Muscle of leg (tissue), 11 donors: ENCODE results near the gene CYFIP1. TPM values are rescaled to one million over a fixed set of nuclear protein-coding genes. Genes with fewer than 3 reads are reported as not detected.
A peak's percentile ranks its signal among the peaks of the same experiment; 100 is the strongest.

ENCODE experiments used
- DNase-seq: peaks from one replicate; pipeline ENCODE4 v3.0.0; 2013
- H3K27ac ChIP-seq: one replicate; pipeline ENCODE4 v1.5.1; 2013; ENCODE audit warnings: mild to moderate bottlenecking, low read length, control low read depth
- H3K27me3 ChIP-seq: one replicate; pipeline ENCODE4 v1.6.1; 2013; ENCODE audit warnings: low read length; ENCODE audit not compliant: control insufficient read depth, insufficient read depth
- H3K36me3 ChIP-seq: one replicate; pipeline ENCODE4 v1.6.1; 2013; ENCODE audit warnings: low read length; ENCODE audit not compliant: control insufficient read depth, insufficient read depth
- H3K4me1 ChIP-seq: one replicate; pipeline ENCODE4 v1.6.1; 2013; ENCODE audit warnings: low read length; ENCODE audit not compliant: control insufficient read depth, insufficient read depth
- H3K4me3 ChIP-seq: one replicate; pipeline ENCODE4 v1.5.1; 2013; ENCODE audit warnings: low read length, control low read depth
- H3K9me3 ChIP-seq: replicated peaks from 2 replicates; pipeline ENCODE4 v1.6.1; 2013; ENCODE audit warnings: low read depth, low read length; ENCODE audit not compliant: control insufficient read depth
- WGBS: methylation state at CpG from one replicate; pipeline ENCODE4 v1.1.5; 2013; ENCODE audit warnings: missing lambda C conversion rate; ENCODE audit not compliant: insufficient coverage; 5-methylcytosine and 5-hydroxymethylcytosine counted together
- polyA plus RNA-seq, 8 donors: library from polyadenylated mRNA; unstranded; fragments of 120-200 nt; gene quantifications; one replicate each; pipeline versions ENCODE4 v1.2.1 to v1.2.3, GENCODE V29; 2013; ENCODE audit warnings: inconsistent platforms in 1 of 8, low replicate concordance in 1 of 8; ENCODE audit not compliant: insufficient read length in 8 of 8, insufficient read depth in 1 of 8
- total RNA-seq: library from RNA; stranded (reverse); fragments of 120-200 nt; gene quantifications from one replicate; pipeline ENCODE4 v1.2.4, GENCODE V29; 2013

Gene CYFIP1
- total and polyA plus RNA-seq, 9 donors, result 46.4 to 75.3 (median 61.0) TPM

DNA sequence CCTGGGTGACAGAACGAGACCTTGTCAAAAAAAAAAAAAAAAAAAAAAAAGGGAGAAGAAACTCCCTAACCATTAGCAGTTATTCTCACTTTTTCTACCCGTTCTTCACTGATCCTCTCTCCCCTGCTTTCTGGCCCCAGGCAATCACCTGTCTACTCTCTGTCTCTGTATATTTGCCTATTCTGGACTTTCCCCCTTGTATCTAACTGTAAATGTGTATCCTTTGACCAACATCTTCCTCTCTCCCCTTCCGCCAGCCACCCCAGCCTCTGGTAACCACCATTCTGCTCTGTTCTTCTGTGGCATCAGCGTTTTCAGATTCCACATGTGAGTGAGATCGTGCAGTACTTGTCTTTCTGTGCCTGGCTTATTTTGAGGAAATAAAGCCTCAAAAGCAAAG is 6.9 kb downstream of the CYFIP1 start:
- H3K4me1 ChIP-seq, result no peaks in the 10 kb centered on the region

DNA sequence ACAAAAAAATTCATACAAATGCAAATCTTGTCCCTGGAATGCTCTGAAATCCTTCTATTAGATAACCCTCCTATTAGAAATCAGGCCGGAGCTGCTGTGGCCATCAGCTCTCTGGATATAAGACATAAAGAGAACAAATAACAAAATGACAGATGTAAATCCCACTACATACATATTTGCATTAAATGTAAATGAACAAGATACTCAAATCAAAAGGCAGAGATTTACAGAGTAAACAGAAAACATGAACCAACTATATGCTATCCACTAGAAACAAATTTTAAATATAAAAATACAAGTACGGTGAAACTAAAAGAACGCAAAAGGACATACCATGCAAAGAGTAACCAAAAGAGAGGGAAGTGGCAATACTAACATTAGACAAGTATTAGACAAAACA is 10.7 kb downstream of the CYFIP1 start:
- Histone ChIP-seq H3K4me1 (peaks cover under 1% of the 10 kb centered on the region), H3K36me3 (peaks cover 3% of the 10 kb centered on the region), H3K9me3 (peaks cover 5% of the 10 kb centered on the region), H3K27me3 (no peaks in the 10 kb centered on the region), H3K27ac (no peak overlapping the region), H3K4me3 (no peak overlapping the region)
- no CpG with 5 or more reads among the region's 3 CpGs for WGBS
- DNase-seq, result no peak

More for the DNA sequence above, 6.9 kb downstream of the CYFIP1 start:
- peaks cover 5% of the 10 kb centered on the region for H3K9me3 ChIP-seq
- H3K27me3 ChIP-seq, result no peaks in the 10 kb centered on the region
- WGBS, result 64% methylated on average over 2 of the region's 5 CpGs
- H3K4me3 ChIP-seq, result no peak overlapping the region
- H3K36me3 ChIP-seq, result peaks cover 3% of the 10 kb centered on the region
- peak; percentile 64 for DNase-seq
- no peak overlapping the region for H3K27ac ChIP-seq

DNA sequence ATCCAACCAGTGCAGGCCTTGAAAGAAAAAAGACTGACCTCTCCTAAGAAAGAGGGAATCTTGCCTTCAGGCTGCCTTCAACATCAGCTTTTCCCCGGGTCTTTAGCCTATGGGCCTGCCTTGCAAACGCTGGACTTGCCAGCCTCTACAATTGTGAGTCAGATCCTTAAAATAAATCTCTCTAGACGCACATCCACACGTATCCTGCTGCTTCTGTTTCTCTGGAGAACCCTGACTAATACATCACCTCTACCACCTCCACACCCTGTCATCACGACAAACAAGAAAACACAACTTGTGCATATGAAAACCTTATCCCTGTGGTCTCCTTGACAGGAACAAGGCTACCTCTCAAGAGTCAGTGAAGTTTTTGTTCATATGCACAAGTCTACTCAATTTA is 11.8 kb downstream of the CYFIP1 start:
- no peaks in the 10 kb centered on the region for H3K27me3 ChIP-seq
- no peak overlapping the region for H3K27ac ChIP-seq
- 61% methylated on average over 5 of the region's 5 CpGs for WGBS
- peaks cover 8% of the 10 kb centered on the region for H3K4me1 ChIP-seq
- peaks cover 5% of the 10 kb centered on the region for H3K9me3 ChIP-seq
- H3K36me3 ChIP-seq, result peaks cover 3% of the 10 kb centered on the region
- no peak for DNase-seq
- no peak overlapping the region for H3K4me3 ChIP-seq

DNA sequence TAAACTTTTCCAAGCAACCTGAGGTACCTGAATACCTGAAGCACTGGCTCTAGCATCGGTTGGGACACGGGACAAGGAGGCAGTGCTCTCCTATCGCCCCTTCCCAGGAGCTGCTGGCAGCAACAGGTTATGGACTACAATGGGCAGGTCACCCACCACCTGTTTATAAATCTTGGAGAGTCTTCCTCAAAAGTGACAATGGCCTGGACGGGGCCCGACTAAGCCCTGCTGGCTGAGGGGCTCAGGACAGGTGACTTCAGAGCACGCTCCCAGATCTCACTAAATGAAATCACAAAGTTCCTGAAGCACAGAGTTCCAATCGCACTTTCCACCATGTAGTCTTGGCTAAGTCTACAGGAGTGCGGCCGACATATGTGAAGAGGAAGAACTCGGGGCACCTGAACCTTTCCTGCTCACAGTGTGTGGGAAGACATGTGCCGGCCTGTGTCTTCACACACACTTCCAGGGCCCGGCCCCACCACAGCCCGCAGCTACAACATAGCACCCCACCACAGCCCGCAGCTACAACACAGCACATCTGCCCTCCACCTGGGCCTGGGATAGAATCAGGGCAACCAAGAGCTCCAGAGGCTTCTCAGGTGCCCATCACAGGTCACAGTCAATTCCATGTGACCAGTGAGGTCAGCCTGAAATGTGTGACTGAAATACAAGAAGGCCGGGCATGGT is 12.9 kb downstream of the CYFIP1 start:
- 89% methylated on average over 10 of the region's 15 CpGs for WGBS
- H3K27me3 ChIP-seq, result no peaks in the 10 kb centered on the region
- H3K4me1 ChIP-seq, result peaks cover 13% of the 10 kb centered on the region
- no peak overlapping the region for H3K27ac ChIP-seq
- H3K36me3 ChIP-seq, result peaks cover 3% of the 10 kb centered on the region
- peaks cover 5% of the 10 kb centered on the region for H3K9me3 ChIP-seq
- H3K4me3 ChIP-seq, result no peak overlapping the region
- DNase-seq, result no peak

DNA sequence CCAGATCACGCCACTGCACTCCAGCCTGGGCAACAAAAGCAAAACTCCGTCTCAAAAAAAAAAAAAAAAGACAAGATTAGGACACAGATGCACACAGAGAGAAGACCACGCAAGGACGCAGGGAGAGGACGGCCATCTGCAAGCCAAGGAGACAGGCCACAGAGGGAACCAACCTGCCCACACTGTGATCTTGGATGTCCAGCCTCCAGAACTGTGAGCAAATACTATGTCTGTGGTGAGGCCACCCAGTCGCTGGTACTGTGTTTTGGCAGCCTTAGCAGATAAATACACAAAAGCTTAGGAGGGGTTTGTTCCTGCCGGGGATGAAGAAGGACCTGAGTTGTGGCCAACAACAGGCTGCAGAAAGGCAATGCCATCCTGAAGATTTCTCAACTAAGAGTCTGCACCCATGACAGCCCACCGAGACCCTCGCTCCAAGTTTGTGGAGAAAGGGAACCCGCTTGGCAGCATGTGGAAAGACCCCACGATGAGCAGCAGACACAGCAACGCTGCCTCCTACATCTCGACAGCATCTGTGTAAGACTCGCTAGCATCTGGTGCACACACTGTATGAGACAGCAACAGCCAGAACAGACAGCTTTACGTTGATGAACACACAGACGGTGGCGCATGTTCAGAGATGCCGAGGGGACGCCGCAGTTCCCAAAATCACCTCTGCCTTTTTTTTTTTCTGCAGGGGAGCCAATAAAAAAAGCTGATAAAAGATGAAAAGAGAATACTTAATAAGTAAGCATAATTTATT is 13.7 kb downstream of the CYFIP1 start:
- no peak overlapping the region for H3K4me3 ChIP-seq

DNA sequence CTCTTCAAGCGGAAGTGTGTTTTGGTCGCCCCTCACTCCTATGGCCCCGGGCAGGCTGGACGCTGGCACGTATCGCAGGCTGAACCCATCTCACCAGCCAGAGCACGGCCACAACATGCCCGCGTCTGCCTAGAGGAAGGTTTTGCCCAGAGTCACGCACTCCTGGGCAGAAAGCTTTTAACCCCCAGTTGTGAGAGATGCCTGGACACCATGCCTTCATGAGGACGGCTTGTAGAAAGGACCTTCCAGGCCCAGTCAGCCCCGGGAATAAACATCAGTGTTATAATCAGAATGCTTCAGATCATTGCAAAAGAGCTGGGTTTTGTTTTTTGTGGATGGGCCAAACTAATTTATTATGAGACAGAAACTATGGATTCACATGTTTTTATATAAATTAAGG is 16.5 kb downstream of the CYFIP1 start:
- Histone ChIP-seq H3K27ac (peak overlapping the region; percentile 60), H3K27me3 (no peaks in the 10 kb centered on the region), H3K4me3 (no peak overlapping the region), H3K36me3 (no peaks in the 10 kb centered on the region), H3K4me1 (peaks cover 36% of the 10 kb centered on the region), H3K9me3 (no peaks in the 10 kb centered on the region)
- 64% methylated on average over 6 of the region's 12 CpGs for WGBS
- no peak for DNase-seq

More for the DNA sequence above, 13.7 kb downstream of the CYFIP1 start:
- H3K27me3 ChIP-seq, result no peaks in the 10 kb centered on the region
- H3K36me3 ChIP-seq, result peaks cover 3% of the 10 kb centered on the region
- peaks cover 5% of the 10 kb centered on the region for H3K9me3 ChIP-seq
- DNase-seq, result no peak
- H3K27ac ChIP-seq, result no peak overlapping the region
- H3K4me1 ChIP-seq, result peaks cover 15% of the 10 kb centered on the region
- 85% methylated on average over 12 of the region's 20 CpGs for WGBS

DNA sequence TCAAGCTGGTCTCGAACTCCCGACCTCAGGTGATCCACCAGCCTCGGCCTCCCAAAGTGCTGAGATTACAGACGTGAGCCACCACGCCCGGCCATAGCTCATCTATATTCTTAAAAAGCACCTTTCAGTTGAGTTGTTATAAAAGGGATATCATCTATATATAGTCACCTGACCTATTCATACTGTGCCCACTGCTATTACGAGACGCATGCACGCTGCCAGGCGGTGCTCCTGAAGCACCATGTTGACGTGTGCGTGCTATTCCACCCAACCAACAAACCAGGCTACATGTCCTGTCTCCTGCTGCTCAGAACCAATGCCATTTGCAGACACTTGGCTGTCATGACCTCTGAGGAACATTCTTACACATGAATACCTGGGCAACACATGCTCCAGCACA is 17.6 kb downstream of the CYFIP1 start:
- 100% methylated on average over 6 of the region's 12 CpGs for WGBS
- Histone ChIP-seq H3K4me1 (peaks cover 36% of the 10 kb centered on the region), H3K36me3 (no peaks in the 10 kb centered on the region), H3K27ac (no peak overlapping the region), H3K9me3 (no peaks in the 10 kb centered on the region), H3K27me3 (no peaks in the 10 kb centered on the region), H3K4me3 (no peak overlapping the region)
- no peak for DNase-seq

DNA sequence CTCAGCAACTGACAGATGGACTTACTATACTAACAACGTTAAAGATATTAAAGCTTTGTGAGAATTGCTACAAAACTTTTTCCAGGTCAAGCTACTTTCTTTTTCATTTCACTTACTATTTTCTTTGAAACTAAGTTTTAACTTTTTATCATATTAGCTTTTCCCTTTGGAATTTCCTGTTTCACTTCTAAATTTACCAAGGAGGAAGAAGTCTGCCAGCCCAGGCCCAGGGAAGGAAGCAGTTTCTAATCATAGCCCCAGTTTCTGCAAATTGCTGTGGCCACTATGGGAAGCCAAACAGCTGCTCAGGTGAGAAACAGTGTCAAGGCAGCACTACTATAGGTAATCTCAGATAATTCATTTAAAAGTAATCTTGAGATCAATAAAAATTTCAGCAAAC is 18.4 kb downstream of the CYFIP1 start:
- Histone ChIP-seq H3K27ac (peak overlapping the region; percentile 22), H3K9me3 (no peaks in the 10 kb centered on the region)
- DNase-seq, result peak; percentile 56

DNA sequence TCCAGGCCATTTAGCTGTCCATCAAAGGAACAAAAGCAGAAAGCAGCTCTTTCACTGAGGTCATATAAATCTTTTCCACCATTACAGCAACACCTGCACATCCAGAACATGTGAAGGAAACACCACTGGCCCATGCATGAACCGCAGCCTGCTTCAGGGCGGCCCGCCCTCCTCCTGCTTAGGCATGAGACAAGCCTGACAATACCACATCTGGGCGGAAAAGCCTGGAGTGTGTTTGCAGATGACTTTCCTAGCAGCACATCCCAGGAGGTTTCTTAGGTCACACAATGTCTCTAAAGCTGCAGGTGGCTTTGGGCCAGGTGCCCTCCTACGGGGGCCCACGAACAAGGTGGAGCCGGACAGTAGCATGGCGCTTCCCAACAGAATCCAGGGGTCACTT is 19.6 kb downstream of the CYFIP1 start:
- H3K4me1 ChIP-seq, result peaks cover 40% of the 10 kb centered on the region
- no peaks in the 10 kb centered on the region for H3K36me3 ChIP-seq
- H3K9me3 ChIP-seq, result no peaks in the 10 kb centered on the region
- no peak overlapping the region for H3K4me3 ChIP-seq
- WGBS, result no CpG with 5 or more reads among the region's 8 CpGs
- H3K27me3 ChIP-seq, result no peaks in the 10 kb centered on the region
- peak overlapping the region; percentile 35 for H3K27ac ChIP-seq
- peak; percentile 45 for DNase-seq

More for the DNA sequence above, 18.4 kb downstream of the CYFIP1 start:
- Histone ChIP-seq H3K4me1 (peaks cover 36% of the 10 kb centered on the region), H3K27me3 (no peaks in the 10 kb centered on the region), H3K4me3 (no peak overlapping the region), H3K36me3 (no peaks in the 10 kb centered on the region)
- WGBS, result no CpG with 5 or more reads among the region's 1 CpG

DNA sequence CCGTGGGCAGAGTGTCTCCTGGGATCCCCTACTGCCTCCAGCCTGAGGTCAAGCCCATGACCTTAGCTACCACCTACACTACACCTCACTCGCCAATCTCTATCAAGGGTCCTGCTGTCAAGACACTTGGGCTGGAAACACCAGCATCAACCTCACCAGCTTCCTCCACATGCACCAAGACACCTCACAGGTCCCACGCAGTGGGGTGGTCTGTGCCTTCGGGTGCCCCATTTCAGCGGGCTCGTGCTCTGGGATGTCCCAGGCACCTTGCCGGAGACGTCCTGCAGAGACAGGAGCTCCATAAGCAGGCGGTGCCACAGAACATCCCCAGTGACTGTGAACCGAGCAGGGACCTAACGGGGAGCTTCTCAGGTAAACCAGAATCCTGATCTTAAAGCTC is 20.0 kb downstream of the CYFIP1 start:
- Histone ChIP-seq H3K36me3 (no peaks in the 10 kb centered on the region), H3K4me1 (peaks cover 40% of the 10 kb centered on the region), H3K9me3 (no peaks in the 10 kb centered on the region), H3K4me3 (no peak overlapping the region), H3K27ac (peak overlapping the region; percentile 35), H3K27me3 (no peaks in the 10 kb centered on the region)
- WGBS, result 88% methylated on average over 10 of the region's 11 CpGs
- DNase-seq, result no peak
